ENCODE results near the gene TRMT6.

The TRMT6 gene

GRCh38 chr20:5950271-5951031 is at the start of gene TRMT6, which contains the start of gene MCM8:
TRMT6 (minus strand) TSS chr20:5950533; CDS start chr20:5950405, 128 bp downstream.
MCM8 (plus strand) TSS chr20:5950652; CDS start chr20:5952016, 1,364 bp downstream.
- DNase-seq: peak; percentile 97

GRCh38 chr20:5999783-6000182 is 49.5 kb upstream of the TRMT6 start:
- DNase-seq: no peak

GRCh38 chr20:5996765-5997164 is 46.4 kb upstream of the TRMT6 start:
- peak; percentile 42 for DNase-seq

- no peak for DNase-seq
Observed at GRCh38 chr20:5991623-5992441, 41.5 kb upstream of the TRMT6 start.

GRCh38 chr20:5990946-5991345 is 40.6 kb upstream of the TRMT6 start:
- DNase-seq: no peak

GRCh38 chr20:5989539-5989938 is 39.2 kb upstream of the TRMT6 start:
- no peak for DNase-seq

GRCh38 chr20:5987383-5987782 is 37.0 kb upstream of the TRMT6 start:
- no peak for DNase-seq

- no peak for DNase-seq
Observed at GRCh38 chr20:5980720-5981538, 30.6 kb upstream of the TRMT6 start.

GRCh38 chr20:5979801-5980200 is 29.5 kb upstream of the TRMT6 start:
- no peak for DNase-seq

GRCh38 chr20:5977975-5978374 is 27.6 kb upstream of the TRMT6 start:
- no peak for DNase-seq

- no peak for DNase-seq
Observed at GRCh38 chr20:5977223-5977622, 26.9 kb upstream of the TRMT6 start.

- DNase-seq: no peak
Observed at GRCh38 chr20:5975778-5976177, 25.4 kb upstream of the TRMT6 start.

GRCh38 chr20:5974531-5974930 is 24.2 kb upstream of the TRMT6 start:
- no peak for DNase-seq

GRCh38 chr20:5973971-5974370 is 23.6 kb upstream of the TRMT6 start:
- no peak for DNase-seq

- DNase-seq: no peak
Observed at GRCh38 chr20:5973172-5973571, 22.8 kb upstream of the TRMT6 start.

GRCh38 chr20:5971203-5971602 is 20.9 kb upstream of the TRMT6 start:
- no peak for DNase-seq

GRCh38 chr20:5970381-5970780 is 20.0 kb upstream of the TRMT6 start:
- no peak for DNase-seq

- no peak for DNase-seq
Observed at GRCh38 chr20:5969940-5970339, 19.6 kb upstream of the TRMT6 start.

GRCh38 chr20:5969348-5969935 is 19.1 kb upstream of the TRMT6 start:
- no peak for DNase-seq

GRCh38 chr20:5968462-5968861 is 18.1 kb upstream of the TRMT6 start:
- no peak for DNase-seq

- no peak for DNase-seq
Observed at GRCh38 chr20:5967469-5967868, 17.1 kb upstream of the TRMT6 start.

- no peak for DNase-seq
Observed at GRCh38 chr20:5949943-5950270, 426 bp downstream of the TRMT6 start.

GRCh38 chr20:5947276-5947675 is 3.1 kb downstream of the TRMT6 start:
- DNase-seq: no peak
